ENCODE results near the gene AP2A2.
"Not testable (repeated sequence)": the region's sequence is repeated elsewhere in the genome, so short reads cannot be mapped to it uniquely, and the experiment has no call there.

AP2A2 gene

DNA sequence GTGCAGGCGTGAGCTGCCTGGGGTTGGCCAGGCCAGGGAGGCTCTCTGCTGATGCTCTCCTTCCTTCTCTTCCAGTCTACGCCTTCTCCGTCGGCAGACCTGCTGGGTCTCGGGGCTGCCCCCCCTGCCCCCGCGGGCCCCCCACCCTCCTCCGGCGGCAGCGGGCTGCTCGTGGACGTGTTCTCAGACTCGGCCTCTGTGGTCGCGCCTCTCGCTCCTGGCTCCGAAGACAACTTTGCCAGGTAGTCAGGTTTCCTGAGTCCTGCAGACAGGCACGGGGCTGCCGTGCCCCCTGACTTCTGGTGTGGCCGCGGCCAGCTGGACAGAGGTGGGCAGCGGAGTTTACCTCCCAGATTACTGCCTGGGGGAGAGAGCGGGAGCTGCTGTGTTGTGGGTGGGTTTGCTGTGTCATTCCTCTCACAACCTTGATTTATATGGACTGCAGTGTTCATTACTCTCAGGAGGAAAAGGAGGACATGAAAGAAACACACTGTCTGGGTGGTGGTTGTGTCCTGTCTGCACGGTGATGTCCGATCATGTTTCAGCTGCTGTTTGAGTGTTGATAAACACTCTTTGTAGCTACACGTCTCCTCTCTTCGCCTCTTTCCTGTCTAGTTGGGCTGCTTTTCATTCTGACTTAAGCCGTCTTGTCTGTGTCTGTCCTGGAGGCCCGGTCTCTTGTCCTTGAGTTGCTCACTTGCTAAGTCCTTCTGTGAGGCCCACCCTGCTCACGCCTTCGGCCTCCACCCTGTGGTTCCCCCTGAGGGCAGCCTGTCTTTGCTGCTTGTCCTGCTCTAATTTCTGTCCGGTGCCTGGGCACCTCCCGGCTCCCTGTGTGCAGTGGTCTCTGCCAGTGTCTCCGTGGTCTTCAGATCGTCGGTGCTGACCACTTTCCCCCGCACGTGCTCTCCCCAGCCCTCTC, 74.9 kb downstream of the AP2A2 start:
- no peak for DNase-seq

DNA sequence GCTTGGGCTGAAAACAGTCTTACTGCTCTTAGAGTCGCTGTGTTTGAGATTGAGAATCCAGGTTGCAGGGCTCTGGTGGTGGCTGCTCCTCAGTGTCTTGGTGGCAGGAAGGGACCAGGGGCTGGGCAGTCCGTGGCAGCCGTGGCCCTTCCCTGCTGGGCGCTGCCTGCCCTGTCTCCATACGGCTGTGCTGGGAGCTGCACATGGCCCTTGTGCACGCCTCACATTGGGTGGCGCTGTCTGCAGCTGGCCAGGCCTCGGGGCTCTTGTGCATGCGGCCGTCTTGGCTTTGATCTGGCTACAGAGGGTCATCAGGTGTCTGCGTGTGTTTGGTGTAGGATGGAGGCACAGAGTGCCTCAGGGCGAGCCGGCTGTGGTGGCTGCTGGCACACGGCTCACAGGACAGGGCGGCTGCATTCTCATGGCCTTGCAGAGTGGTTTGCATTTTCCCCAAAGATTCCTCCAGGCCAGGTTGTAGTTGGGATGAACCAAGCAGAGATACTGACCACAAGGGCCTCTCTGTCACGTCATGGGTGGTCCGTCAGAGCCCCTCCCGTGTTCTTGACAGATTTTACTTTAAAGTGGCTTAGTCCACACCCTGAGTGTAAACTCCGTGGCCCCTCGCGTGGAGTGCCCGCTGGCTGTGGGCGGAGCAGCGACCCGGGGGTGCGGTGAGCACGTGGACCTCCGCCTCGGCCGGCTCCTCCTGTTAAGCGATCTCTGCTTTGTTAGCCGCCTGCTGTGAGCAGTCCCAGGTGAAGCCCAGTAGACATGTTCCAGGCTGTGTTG, 76.1 kb downstream of the AP2A2 start:
- no peak for DNase-seq

DNA sequence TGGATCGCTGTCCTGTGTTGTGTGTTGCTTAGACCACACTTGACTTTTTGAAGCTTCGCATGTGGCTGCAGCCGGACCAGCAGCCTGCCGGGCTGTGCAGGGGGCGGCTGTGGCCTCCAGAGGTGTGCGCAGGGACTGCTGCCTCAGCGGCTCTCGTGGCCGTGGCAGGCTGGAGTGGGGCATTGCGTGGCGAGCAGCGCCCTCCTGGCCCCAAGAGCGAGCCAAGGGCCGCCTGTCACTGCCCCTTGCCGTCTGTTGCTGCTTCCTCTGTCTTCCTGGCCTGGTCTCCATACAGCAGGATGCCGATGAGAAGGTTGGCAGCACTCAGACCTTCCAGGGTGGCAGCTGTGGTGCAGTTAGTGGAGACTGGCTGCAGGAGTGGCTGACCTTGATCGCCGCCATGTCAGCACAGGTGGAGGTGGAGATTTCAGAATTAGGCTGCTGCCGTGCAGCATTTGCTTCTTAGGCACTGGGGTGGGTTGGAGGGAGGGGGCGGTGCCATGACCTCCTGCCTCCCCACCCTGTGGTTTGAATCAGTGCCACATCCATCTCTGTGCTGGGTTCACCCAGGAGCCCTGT, 76.8 kb downstream of the AP2A2 start:
- DNase-seq = no peak

DNA sequence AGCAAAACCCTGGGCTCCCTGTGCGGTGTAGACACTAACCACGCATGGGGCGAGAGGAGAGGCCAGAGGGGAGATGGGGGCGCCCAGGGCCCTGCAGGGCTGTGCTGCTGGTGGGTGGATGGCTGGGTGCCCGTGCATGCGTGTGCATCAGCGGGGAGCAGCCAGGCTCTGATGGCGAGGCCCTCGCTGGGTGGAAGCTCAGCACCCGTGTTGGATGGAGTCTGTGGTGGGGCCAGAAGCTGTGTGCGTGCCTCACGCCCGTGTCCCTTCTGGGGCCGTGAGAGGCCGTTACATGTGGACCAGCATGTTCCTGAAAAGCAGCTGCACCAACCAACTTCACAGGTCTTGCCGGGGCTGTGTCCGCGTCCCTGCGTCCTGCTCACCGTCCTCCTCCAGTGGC, 77.5 kb downstream of the AP2A2 start:
- no peak for DNase-seq

DNA sequence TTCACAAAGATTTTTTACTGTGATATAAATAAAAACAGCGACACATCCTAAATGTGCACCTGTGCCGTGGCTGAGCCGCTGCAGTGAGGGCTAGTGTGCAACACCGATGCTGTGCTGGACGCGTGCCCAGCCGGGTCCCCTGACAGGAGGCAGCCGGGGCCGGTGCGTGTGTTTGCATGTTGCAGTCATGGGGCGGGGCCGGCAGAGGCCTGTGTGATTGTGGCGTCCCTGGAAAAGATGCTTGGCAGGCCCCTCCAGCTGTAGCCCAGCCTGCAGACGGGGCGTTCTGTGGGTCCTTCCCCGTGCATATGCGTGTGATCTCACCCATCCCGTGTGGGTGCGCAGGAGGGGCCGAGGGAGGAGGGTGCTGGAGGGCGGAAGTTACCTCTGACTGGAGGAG, 80.3 kb downstream of the AP2A2 start:
- DNase-seq = no peak

DNA sequence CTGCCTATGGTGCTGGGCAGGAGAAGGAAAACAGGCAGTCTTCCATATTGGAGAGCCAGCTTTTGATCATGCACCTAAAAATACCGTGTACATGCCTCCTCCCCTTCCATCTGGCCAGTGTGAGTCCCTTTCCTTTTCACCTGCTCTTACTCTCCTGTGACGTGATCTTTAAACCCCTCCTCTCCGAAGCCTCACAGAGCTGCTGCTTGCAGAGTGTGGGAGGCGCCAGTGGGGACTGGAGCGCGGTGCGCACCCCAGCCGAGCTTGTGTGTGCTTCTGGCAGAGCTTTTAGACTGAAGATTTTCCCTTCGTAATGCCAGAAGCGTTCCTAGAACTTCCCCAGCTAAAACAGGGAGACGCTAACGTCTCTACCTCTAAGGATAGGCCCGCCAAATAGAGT, 81.1 kb downstream of the AP2A2 start:
- DNase-seq = no peak

DNA sequence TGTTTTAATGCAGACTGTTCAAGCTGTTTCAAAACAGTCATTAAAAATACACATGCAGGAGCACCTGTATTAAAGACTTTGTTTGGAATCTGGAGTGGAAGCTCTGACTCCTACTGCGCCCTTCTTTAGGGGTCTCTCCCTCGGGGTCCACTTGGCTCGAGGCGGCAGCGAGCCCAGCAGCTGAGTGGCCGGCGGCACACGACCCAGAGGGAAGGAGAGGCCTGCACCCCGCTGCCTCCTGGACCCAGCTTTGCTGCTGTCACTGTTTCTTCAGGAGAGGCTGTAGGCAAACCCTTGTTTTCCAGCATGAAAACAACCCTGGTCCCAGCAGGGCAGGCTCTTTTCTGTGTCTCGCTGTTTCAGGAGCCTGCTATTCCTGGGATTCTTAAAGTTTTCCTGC, 81.6 kb downstream of the AP2A2 start:
- DNase-seq = no peak

DNA sequence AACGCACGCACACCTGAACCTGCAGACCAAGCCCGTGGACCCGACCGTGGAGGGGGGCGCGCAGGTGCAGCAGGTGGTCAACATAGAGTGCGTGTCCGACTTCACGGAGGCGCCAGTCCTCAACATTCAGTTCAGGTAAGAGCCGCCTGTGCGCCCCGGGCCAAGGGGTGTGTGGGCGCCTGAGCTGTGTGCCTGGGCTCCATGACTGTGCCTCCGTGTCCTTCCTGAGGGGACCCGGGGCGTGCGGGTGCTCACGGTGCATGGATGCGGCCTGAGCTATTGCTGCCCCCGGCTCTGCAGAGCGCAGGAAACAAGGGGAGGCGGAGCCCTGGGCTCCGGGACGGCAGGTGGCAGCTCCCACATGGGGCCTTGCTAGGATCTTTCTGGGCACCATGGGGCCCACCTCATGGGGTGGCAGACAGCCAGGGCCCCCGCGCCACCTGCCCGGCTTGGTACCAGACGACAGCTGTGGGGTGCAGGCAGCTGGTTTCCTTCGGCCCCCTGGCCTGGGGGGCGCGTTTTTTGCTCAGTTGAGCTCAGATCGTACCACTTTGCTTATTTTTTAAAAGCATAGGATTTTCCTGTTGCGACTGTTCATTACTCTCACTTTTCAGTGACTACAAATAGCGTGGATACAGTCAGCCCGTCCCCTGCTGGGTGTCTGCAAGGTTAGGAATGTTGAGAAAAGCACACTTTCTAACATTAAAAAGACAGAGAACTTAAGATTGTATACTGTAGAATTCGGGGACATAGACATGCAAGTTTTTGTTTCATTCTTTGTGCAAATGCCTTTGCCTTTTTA, 82.5 kb downstream of the AP2A2 start:
- no peak for DNase-seq

DNA sequence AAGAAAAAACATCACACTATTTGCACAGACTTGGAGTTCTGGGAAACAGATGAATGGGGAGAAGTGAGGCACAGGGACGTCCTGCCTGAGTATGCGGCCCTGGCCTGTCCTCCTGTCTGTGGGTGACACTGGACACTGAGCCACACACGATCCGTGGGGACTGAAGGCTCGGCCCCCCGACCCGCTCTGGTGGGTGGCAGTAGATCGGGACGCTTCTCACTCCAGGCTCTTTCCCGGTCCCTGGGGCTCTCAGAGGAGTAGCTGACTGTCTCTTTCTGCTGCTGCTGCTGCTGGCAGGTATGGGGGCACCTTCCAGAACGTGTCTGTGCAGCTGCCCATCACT, 83.1 kb downstream of the AP2A2 start:
- DNase-seq = no peak

DNA sequence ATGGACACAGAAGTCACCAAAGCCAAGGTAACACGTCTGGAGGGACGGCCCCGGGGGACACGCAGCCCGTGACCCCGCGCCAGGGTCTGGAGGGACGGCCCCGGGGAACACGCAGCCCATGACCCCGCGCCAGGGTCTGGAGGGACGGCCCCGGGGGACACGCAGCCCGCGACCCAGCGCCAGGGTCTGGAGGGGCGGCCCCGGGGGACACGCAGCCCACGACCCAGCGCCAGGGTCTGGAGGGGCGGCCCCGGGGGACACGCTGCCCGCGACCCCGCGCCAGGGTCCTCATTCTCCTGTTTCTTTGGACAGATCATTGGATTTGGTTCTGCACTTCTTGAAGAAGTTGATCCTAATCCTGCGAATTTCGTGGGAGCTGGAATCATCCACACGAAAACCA, 83.7 kb downstream of the AP2A2 start:
- no peak for DNase-seq

DNA sequence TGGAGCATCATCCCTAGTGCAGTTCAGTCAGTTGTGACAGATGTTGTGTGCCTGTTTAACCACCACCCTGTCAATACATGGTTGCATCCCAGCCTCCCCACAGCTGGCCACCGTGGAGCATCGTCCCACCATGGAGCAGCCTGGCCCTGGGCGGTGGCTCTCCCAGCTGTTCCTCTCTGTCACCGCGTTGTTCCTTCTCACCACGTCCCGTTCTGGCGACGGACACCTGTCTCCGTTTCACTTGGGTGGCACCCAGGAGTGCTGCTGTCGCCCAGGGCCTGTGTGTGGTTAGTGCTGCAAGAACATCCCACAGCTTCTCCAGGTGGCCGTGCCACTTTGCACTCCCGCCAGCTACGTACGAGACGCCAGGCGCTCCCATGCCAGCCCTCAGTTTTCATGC, 84.3 kb downstream of the AP2A2 start:
- no peak for DNase-seq

DNA sequence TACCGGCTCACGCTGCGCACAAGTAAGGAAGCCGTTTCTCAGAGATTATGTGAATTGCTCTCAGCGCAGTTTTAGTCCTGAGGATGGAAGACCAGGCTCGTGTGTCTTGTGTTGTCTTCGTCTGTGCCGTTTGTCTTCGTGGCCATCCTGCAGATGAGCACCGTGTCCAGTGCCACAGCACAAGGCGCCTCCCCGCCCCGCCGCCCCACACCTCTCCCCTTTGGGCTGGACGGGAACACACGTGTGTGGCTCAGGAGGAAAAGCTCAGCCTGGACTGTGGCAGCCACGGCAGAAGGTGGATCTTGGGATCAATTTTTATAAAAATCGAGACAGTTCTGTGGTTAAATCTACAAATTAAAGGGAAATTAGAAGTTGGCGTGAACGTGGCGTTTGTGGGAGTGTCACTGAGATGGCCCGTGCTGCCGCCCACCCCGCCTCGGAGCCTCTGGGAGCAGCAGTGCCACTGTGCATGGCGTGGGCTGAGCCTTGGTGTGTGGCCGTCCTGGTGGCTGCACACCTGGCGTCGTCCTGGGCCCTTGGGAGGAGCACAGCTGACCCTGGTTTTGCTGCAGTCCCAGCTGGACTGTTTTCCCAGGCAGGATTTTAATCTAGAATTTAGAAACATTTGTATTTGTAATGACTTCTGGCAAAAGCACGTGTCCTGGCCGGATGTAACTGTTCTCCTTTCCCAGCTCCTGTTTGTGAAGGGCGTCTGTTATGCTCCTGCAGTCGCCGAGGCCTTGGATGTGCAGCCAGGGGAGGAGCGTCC, 85.1 kb downstream of the AP2A2 start:
- no peak for DNase-seq

DNA sequence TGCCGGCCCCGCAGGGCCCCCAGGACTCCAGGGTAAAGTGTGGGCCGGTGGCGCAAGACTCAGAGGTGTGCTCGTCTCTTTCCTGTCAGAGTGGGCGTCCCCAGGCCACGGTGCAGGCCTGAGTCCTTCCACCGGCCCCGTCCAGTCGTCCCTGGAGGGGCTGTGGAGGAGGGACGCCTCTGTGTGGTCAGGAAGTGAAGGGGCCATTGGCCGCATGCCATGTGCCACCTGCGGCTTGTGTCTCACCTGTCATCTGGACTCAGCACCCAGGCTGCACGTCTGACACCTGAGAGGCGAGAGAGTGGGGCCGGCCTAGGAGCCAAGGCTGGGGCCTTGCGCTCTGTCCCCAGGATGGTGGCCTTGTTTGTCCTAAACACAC, 85.6 kb downstream of the AP2A2 start:
- DNase-seq = no peak

DNA sequence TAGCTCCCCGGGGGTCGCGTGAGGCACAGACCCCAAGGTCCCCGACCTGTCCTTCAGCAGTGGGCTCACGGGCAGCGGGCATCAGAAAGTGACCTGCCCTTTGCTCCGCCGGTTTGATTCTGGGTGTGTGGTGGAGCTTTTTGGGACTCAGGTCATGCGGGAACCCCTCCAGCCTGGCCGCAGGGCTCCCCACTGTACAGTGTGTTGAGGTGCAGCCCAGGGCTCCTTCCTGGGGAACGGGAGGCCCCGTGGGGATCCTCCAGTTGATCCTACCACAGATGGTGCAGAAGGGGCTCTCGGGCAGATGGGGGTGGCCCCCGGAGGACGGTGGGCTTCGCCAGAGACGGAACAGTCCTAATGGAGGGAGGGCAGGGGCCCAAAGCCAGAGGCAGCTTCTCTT, 86.6 kb downstream of the AP2A2 start:
- DNase-seq = no peak

DNA sequence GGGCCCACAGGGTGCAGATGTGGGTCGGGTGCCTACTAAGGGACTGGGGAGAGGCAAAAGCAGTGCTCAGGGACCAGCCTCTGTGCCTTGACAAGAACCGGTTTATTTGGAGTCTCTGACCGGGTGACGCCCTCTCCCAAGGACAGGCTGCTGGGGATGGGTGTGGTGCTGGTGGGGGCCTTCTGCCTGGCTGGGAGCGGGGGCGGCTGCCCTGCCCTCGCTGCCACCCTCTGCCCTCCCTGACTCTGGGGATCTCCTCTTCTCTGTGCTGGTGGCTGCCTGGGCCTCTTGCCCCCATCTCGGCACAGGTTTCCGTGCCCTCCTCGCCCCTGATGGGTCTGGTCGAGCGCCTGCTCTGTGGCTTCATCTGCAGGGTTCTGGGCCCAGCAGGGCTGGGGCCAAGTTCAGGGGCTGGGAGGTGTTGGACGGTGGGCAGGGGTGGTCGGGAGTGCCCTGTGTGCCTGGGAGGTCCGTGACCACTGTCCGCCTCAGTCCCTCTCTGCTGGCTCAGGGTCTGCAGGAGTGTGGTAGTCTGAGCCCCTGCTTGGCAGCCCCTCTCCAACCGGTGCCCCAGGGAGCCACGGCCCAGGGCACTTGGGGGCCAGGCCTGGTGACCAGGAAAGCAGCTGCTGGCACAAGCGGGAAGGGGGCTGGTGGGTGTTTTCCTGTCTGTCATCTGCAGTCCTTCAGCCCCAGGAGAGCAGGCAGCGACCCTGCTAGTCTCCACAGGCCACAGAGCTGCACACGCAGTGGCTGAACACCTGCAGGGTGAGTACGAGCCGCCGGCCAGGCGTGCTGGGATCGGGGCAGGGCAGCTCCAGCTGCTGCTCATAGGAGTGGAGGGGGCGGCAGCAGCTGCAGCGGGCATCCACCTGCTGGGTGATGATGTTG, 87.3 kb downstream of the AP2A2 start:
- DNase-seq = no peak

DNA sequence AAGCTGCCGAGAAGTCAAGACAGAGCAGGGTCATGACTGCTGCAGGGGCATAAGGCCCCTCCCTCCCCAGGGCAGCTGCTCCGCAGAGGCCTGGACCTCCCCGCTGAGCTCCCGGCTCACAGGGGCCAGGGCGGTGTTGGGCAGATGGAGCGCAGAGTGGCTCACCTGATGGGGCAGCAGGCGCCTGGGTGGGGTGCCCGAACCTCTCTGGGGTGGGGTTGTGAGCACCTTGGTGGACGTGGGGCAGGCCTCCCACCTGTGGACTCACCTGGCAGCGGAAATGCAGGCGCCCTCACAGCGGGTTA, 87.9 kb downstream of the AP2A2 start:
- DNase-seq = no peak

DNA sequence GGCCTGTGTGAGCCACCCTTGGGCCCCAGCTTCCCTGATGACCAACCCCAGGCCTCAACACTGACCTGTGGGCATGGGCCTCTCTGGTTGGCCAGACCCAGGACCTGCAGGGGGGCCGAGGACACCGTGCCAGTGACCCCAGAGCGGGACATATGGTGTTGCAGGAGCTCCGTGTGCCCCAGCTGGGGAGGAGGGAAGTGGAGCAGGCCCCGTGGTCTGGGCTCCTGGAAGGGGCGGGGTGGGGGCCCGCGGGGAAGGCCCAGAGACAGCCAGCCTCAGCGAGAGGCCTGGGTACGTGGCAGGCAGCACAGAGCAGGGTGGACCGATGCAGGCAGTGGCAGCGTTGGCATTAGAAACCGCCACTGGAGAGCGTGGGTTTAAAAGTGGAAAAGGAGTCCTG, 88.6 kb downstream of the AP2A2 start:
- no peak for DNase-seq

DNA sequence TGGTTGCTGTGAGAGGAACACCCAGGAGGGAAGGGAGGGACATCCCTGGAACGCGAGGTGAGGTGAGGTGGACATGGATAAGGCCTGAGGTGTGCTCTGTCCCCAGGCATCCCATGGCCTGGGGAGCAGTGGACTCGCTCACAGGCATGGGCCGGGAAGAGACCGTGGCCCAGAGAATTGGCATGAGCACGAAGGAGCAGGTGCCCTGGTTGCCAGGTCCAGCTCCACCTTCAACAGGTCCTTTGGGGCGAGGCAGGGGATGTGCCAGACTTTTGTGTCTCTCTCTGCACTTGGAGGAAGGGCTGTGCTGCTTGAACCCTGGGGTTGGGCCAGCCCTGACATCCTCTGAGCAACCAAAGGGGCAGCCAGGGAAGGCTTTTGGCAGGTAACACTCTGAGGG, 89.4 kb downstream of the AP2A2 start:
- no peak for DNase-seq

DNA sequence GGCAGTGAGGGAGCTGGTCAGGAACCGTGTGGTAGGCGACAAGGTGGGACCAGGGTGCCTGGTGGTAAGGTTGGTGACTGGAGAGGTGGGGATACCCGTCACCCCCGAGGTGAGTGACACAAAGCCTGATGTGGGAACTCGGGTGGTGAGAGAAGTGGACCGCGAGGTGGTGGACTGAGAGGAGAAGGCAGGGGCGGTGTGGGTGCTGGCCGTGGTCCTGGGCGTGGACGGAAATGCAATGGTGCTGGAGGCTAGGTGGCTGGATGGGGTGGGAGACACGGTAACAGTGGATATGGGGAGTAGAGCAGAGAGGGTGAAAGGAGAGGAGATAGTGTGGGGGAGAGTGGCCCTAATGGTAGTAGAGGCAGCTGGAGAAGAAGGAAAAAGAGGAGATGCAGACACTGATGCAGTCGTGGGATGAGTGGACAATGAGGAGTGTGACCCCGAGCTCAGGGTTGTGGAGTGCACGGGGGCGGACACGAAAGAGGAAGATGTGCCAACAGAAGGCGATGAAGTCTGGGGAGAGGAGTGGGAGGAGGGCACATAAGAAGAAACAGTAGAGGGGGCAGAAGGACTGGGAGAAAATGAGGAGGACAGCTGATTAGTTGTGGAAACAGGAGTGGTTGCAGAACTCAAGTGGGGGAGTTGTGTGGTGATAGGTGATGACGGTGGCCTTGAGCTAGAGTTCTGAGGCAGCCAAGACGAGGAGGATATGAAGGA, 90.3 kb downstream of the AP2A2 start:
- no peak for DNase-seq

DNA sequence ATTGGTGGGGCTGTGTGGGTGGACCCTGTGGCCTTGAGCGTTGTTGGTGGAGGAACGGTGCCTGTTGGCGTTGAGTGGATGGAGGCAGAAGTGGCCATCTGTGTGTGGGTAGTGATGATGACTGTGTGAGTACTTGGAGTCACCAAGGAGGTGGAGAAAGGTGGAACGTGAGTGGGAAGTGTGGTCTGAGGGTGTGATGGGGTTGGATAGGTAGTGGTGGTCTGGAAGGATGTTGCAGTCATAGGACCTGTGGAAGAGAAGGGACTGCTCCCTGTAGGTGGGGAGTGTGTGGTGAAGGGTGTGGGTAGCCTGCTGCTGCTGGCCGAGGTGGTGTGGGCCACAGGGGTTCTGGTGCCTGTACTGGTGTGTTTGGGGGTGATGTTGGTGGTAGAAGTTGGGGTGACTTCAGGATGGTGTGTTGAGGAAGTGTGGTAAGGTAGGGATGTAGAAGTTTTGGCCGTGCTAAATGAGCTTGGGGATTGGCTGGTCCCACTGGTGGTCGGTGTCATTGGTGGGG, 91.0 kb downstream of the AP2A2 start:
- not testable (repeated sequence) for DNase-seq
